ENCODE results near the gene DCDC2C.
"Not testable (repeated sequence)": the region's sequence is repeated elsewhere in the genome, so short reads cannot be mapped to it uniquely, and the experiment has no call there.

The DCDC2C gene

GRCh38 chr2:3703236-3703756 lies at the start of gene DCDC2C:
Gene DCDC2C (plus strand): TSS chr2:3703575. CDS start chr2:3703752, 177 bp downstream.
- no peak for DNase-seq (ENCODE audit: low read depth in 2 of 2)

- DNase-seq (ENCODE audit: low read depth in 2 of 2): no peak
Observed at GRCh38 chr2:3654011-3654410, 49.4 kb upstream of the DCDC2C start.

GRCh38 chr2:3654531-3655225 lies 48.7 kb upstream of the DCDC2C start:
- no peak for DNase-seq (ENCODE audit: low read depth in 2 of 2)

GRCh38 chr2:3655871-3656761 lies 47.3 kb upstream of the DCDC2C start:
- DNase-seq (ENCODE audit: low read depth in 2 of 2): no peak

- no peak for DNase-seq (ENCODE audit: low read depth in 2 of 2)
Observed at GRCh38 chr2:3656762-3657721, 46.3 kb upstream of the DCDC2C start.

GRCh38 chr2:3657881-3658280 lies 45.5 kb upstream of the DCDC2C start, which contains the start of gene ALLC:
Gene ALLC (plus strand): TSS chr2:3658200. CDS start chr2:3671158, 12,958 bp downstream.
- DNase-seq (ENCODE audit: low read depth in 2 of 2): no peak

GRCh38 chr2:3659447-3660432 lies 43.6 kb upstream of the DCDC2C start:
- DNase-seq (ENCODE audit: low read depth in 2 of 2): no peak

- not testable (repeated sequence) for DNase-seq (ENCODE audit: low read depth in 2 of 2)
Observed at GRCh38 chr2:3660640-3661039, 42.7 kb upstream of the DCDC2C start.

GRCh38 chr2:3661149-3661660 lies 42.2 kb upstream of the DCDC2C start:
- DNase-seq (ENCODE audit: low read depth in 2 of 2): no peak

- no peak for DNase-seq (ENCODE audit: low read depth in 2 of 2)
Observed at GRCh38 chr2:3662239-3662638, 41.1 kb upstream of the DCDC2C start.

- no peak for DNase-seq (ENCODE audit: low read depth in 2 of 2)
Observed at GRCh38 chr2:3664118-3664517, 39.3 kb upstream of the DCDC2C start.

- no peak for DNase-seq (ENCODE audit: low read depth in 2 of 2)
Observed at GRCh38 chr2:3664925-3665324, 38.5 kb upstream of the DCDC2C start.

GRCh38 chr2:3665886-3666612 lies 37.3 kb upstream of the DCDC2C start:
- DNase-seq (ENCODE audit: low read depth in 2 of 2): no peak

- DNase-seq (ENCODE audit: low read depth in 2 of 2): no peak
Observed at GRCh38 chr2:3666613-3666975, 36.8 kb upstream of the DCDC2C start.

GRCh38 chr2:3667151-3667631 lies 36.2 kb upstream of the DCDC2C start:
- DNase-seq (ENCODE audit: low read depth in 2 of 2): no peak

GRCh38 chr2:3669656-3670055 lies 33.7 kb upstream of the DCDC2C start:
- no peak for DNase-seq (ENCODE audit: low read depth in 2 of 2)

- DNase-seq (ENCODE audit: low read depth in 2 of 2): no peak
Observed at GRCh38 chr2:3670376-3670775, 33.0 kb upstream of the DCDC2C start.

- DNase-seq (ENCODE audit: low read depth in 2 of 2): no peak
Observed at GRCh38 chr2:3670941-3671340, 32.4 kb upstream of the DCDC2C start.
